Stimulated activated CD8-positive, alpha-beta memory T cell treated with anti-CD3 and anti-CD28 coated beads, Interleukin-4, amount 100 ng/mL, for 48 hours (primary cell): ENCODE data around the gene SULT6B1.
"Not testable (repeated sequence)": the region's sequence is repeated elsewhere in the genome, so short reads cannot be mapped to it uniquely, and the experiment has no call there.

Experiments
- DNase-seq: peaks from one replicate; pipeline ENCODE4 v3.0.0-alpha.2; 2020

Gene SULT6B1

GRCh38 chr2:37195862-37196319 lies 7.4 kb upstream of the SULT6B1 start:
- DNase-seq: not testable (repeated sequence)

GRCh38 chr2:37192551-37192950 lies 4.1 kb upstream of the SULT6B1 start:
- no peak for DNase-seq

- no peak for DNase-seq
These were observed 3.3 kb upstream of the SULT6B1 start for GRCh38 chr2:37191747-37192146.

GRCh38 chr2:37191253-37191652 lies 2.8 kb upstream of the SULT6B1 start:
- DNase-seq: no peak

GRCh38 chr2:37190290-37190689 lies 1.8 kb upstream of the SULT6B1 start:
- no peak for DNase-seq

GRCh38 chr2:37189452-37190153 lies 1.1 kb upstream of the SULT6B1 start:
- DNase-seq: no peak

GRCh38 chr2:37181726-37182684 lies 6.5 kb downstream of the SULT6B1 start:
- no peak for DNase-seq

- no peak for DNase-seq
These were observed 7.8 kb downstream of the SULT6B1 start for GRCh38 chr2:37180640-37181039.

GRCh38 chr2:37180006-37180639 lies 8.3 kb downstream of the SULT6B1 start:
- no peak for DNase-seq

GRCh38 chr2:37173741-37174140 lies 14.7 kb downstream of the SULT6B1 start:
- DNase-seq: no peak

GRCh38 chr2:37171624-37171950 lies 16.9 kb downstream of the SULT6B1 start:
- no peak for DNase-seq

- DNase-seq: peak; percentile 36
These were observed 20.1 kb downstream of the SULT6B1 start for GRCh38 chr2:37168217-37168981.

GRCh38 chr2:37167636-37168180 lies 20.8 kb downstream of the SULT6B1 start:
- DNase-seq: no peak

- no peak for DNase-seq
These were observed 23.7 kb downstream of the SULT6B1 start for GRCh38 chr2:37164757-37165156.

- DNase-seq: peak; percentile 84
These were observed 31.4 kb downstream of the SULT6B1 start, which contains the start of gene EIF2AK2 for GRCh38 chr2:37156857-37157714. Gene EIF2AK2, minus strand, starts transcription at chr2:37156980. Its CDS starts 9,174 bp downstream, at chr2:37147806.

- DNase-seq: peak; percentile 50
These were observed 32.2 kb downstream of the SULT6B1 start for GRCh38 chr2:37156071-37156856.

- DNase-seq: no peak
These were observed 33.7 kb downstream of the SULT6B1 start for GRCh38 chr2:37154785-37155184.

GRCh38 chr2:37153224-37153623 lies 35.2 kb downstream of the SULT6B1 start:
- no peak for DNase-seq

GRCh38 chr2:37149626-37150322 lies 38.7 kb downstream of the SULT6B1 start:
- no peak for DNase-seq

- no peak for DNase-seq
These were observed 40.1 kb downstream of the SULT6B1 start for GRCh38 chr2:37148325-37148724.
